Activated CD8-positive, alpha-beta T cell treated with anti-CD3 and anti-CD28 coated beads for 36 hours (primary cell): Measurements from ENCODE around the gene VPS13C. TPM values are rescaled to one million over a fixed set of nuclear protein-coding genes. Genes with fewer than 3 reads are reported as not detected.

Experiments
- ATAC-seq: fragments of 200-7000 bp; cut with Tn5 transposase; one replicate; pipeline ENCODE4 v1.10.0; 2021; ENCODE audit warnings: mild to moderate bottlenecking, moderate library complexity
- CTCF ChIA-PET: fragments of 350-600 bp; sonication (Branson Sonifier 250); formaldehyde crosslinking; loops from one replicate; lab custom pipeline; 2021; ENCODE audit warnings: antibody characterized with exemption; lab: Charles Lee
- POLR2A ChIA-PET: fragments of 350-600 bp; sonication (Branson Sonifier 250); formaldehyde crosslinking; loops from one replicate; lab custom pipeline; 2021; ENCODE audit warnings: antibody characterized with exemption; lab: Charles Lee
- DNase-seq: peaks from one replicate; pipeline ENCODE4 v3.0.0-alpha.2; 2020
- H3K27ac Mint-ChIP-seq: one replicate; pipeline ENCODE4 v1.8.0; 2021; ENCODE audit warnings: mild to moderate bottlenecking, mixed read lengths
- H3K27me3 Mint-ChIP-seq: one replicate; pipeline ENCODE4 v1.8.0; 2021; ENCODE audit warnings: mixed read lengths
- H3K36me3 Mint-ChIP-seq: one replicate; pipeline ENCODE4 v1.8.0; 2021; ENCODE audit warnings: low read depth, mixed read lengths
- H3K4me1 Mint-ChIP-seq: one replicate; pipeline ENCODE4 v1.8.0; 2021; ENCODE audit warnings: low read depth, mixed read lengths
- H3K4me3 Mint-ChIP-seq: one replicate; pipeline ENCODE4 v1.8.0; 2021; ENCODE audit warnings: mild to moderate bottlenecking, moderate library complexity, mixed read lengths
- H3K9me3 Mint-ChIP-seq: one replicate; pipeline ENCODE4 v1.8.0; 2021; ENCODE audit warnings: mixed read lengths
- intact Hi-C: fragments of 100-400 bp; cut with micrococcal nuclease; formaldehyde crosslinking; loops from one replicate; pipeline ENCODE4 v1.10.0; 2022
- total RNA-seq, 2 experiments: library from RNA; stranded (reverse); gene quantifications; one replicate each; pipeline ENCODE4 v1.2.3, GENCODE V29; 2021
- TF ChIP-seq, protein P1 (sequence below): fragments of 200-600 bp; IDR thresholded peaks from one replicate; pipeline ENCODE4 v1.8.0; 2022; ENCODE audit warnings: antibody characterized with exemption, mild to moderate bottlenecking

The VPS13C gene
- total RNA-seq, 2 experiments from 2014 or later: 41.4 to 45.9 TPM

DNA sequence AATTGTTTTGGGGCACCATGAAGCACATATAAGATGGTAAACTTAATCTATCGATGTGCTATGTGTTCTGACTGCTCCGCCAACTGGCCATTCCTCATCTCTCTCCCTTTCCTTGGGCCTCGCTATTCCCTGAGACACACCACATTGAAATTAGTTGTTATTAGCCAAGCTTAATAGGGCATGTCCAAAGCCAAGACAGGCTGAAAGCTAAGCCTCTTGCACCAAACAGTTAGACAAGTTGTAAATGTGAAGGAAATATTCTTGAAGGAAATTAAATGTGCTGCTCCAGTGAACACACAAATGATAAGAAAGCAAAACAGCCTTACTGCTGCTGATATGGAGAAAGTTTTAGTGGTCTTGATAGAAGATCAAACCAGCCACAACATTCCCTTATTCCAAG, 45.8 kb upstream of the VPS13C start:
- Mint-ChIP-seq H3K27ac (no peak overlapping the region), H3K4me3 (no peak overlapping the region), H3K4me1 (peaks cover 14% of the 10 kb centered on the region), H3K27me3 (peaks cover 8% of the 10 kb centered on the region), H3K36me3 (no peaks in the 10 kb centered on the region), H3K9me3 (no peaks in the 10 kb centered on the region)
- ChIA-PET POLR2A (interaction anchor here (0.6 kb wide), 1 partner anchor 12 kb away, joined by 3 read pairs; no protein-coding TSS in a partner anchor), CTCF (no interaction called here)
- DNase-seq (no peak), ATAC-seq (no peak)
- TF ChIP-seq, protein P1, sequence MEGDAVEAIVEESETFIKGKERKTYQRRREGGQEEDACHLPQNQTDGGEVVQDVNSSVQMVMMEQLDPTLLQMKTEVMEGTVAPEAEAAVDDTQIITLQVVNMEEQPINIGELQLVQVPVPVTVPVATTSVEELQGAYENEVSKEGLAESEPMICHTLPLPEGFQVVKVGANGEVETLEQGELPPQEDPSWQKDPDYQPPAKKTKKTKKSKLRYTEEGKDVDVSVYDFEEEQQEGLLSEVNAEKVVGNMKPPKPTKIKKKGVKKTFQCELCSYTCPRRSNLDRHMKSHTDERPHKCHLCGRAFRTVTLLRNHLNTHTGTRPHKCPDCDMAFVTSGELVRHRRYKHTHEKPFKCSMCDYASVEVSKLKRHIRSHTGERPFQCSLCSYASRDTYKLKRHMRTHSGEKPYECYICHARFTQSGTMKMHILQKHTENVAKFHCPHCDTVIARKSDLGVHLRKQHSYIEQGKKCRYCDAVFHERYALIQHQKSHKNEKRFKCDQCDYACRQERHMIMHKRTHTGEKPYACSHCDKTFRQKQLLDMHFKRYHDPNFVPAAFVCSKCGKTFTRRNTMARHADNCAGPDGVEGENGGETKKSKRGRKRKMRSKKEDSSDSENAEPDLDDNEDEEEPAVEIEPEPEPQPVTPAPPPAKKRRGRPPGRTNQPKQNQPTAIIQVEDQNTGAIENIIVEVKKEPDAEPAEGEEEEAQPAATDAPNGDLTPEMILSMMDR: no peak
- intact Hi-C loops: no loop called here

DNA sequence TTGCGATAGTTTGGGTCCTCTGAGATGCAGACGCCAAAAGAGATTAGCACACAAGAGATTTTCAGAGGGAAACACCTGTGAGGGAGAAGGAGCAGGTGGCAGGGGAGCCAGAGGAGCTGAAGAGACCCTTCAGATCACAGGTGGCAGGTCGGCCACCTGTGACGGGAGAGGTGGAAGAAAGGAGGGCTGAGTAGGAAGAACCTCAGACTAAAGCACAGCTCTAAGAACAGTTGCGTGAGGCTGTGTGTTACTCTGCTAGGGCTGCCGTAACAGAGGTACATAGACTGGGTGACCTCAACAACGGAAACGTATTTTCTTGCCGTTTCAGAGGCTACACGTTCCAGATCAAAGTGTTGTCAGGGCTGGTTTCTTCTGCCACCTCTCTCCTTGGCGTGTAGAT, 45.0 kb upstream of the VPS13C start:
- H3K9me3 Mint-ChIP-seq: no peaks in the 10 kb centered on the region
- H3K27ac Mint-ChIP-seq: no peak overlapping the region
- intact Hi-C loops: no loop called here
- no peak overlapping the region for H3K4me3 Mint-ChIP-seq
- TF ChIP-seq, protein P1: no peak
- H3K36me3 Mint-ChIP-seq: no peaks in the 10 kb centered on the region
- peaks cover 8% of the 10 kb centered on the region for H3K27me3 Mint-ChIP-seq
- POLR2A ChIA-PET: no interaction called here
- CTCF ChIA-PET: no interaction called here
- DNase-seq (no peak), ATAC-seq (no peak)
- peaks cover 5% of the 10 kb centered on the region for H3K4me1 Mint-ChIP-seq

DNA sequence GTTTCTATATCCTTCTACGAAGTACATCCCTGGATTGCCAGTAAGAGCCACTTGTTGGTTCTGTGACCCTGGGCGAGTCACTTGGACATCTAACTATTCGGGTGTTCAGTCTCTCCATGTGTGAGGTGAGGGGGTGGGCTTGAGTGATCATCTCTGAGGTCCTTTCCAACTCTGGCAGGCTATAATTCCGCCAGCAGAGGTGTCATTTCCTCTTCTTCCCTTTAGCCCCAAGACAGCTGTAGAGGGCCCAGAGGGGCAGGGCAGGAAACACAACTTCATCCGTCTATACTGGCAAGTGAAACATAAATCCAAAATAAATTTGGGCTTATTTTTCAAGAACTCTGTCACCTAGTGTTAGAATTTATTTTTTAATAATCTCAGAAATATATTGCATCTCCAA, 44.6 kb upstream of the VPS13C start:
- peaks cover 1% of the 10 kb centered on the region for H3K4me1 Mint-ChIP-seq
- DNase-seq (no peak), ATAC-seq (no peak)
- H3K27ac Mint-ChIP-seq: no peak overlapping the region
- ChIA-PET POLR2A (no interaction called here), CTCF (no interaction called here)
- TF ChIP-seq, protein P1: no peak
- H3K36me3 Mint-ChIP-seq: no peaks in the 10 kb centered on the region
- H3K4me3 Mint-ChIP-seq: no peak overlapping the region
- H3K27me3 Mint-ChIP-seq: peaks cover 8% of the 10 kb centered on the region
- no peaks in the 10 kb centered on the region for H3K9me3 Mint-ChIP-seq
- intact Hi-C loops: no loop called here

DNA sequence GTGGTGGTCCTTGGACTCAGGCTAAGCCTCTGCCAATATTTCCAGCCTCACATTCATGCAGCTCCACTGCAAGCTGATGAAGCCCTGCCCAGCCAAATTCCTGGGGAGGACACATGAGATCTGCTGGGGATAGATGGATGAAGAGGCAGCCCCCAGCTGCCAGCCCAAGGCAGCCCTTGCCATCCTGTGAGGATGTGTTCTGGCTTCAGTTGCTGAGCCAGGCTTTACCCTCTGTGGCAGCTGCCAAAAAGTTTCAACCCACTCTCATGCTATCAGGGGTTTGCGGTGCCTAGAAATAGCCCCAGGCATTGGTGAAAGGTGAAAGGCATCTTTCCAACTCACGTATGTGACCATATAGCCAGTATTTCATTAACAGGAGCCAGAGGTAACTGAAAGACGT, 44.2 kb upstream of the VPS13C start:
- intact Hi-C loops: no loop called here
- Mint-ChIP-seq H3K36me3 (no peaks in the 10 kb centered on the region), H3K27ac (no peak overlapping the region), H3K27me3 (peaks cover 11% of the 10 kb centered on the region), H3K9me3 (no peaks in the 10 kb centered on the region), H3K4me1 (no peaks in the 10 kb centered on the region), H3K4me3 (no peak overlapping the region)
- TF ChIP-seq, protein P1: no peak
- CTCF ChIA-PET: no interaction called here
- POLR2A ChIA-PET: no interaction called here
- no peak for ATAC-seq
- DNase-seq: no peak

DNA sequence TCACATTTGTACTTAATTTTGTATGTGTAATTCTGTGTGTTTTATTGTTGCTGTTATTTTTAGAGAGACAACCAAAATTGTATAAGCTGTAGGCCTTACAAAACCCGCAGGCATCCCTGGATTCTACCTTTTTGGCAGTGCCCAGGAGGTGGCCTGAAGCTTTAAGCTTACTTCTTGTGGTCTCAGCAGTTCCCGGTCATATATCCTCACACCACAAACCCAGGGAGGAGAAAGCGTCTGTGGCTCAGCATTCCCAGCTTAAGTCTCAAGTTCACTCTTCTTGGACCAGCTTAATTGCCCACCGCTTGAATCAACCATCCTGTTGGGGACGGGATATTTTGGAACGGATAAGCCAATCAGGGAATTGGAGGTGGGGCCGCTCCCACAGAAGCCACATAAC, 43.2 kb upstream of the VPS13C start:
- Mint-ChIP-seq H3K4me3 (no peak overlapping the region), H3K27me3 (peaks cover 15% of the 10 kb centered on the region), H3K27ac (no peak overlapping the region), H3K4me1 (no peaks in the 10 kb centered on the region), H3K9me3 (no peaks in the 10 kb centered on the region), H3K36me3 (no peaks in the 10 kb centered on the region)
- TF ChIP-seq, protein P1: no peak
- DNase-seq (no peak), ATAC-seq (no peak)
- POLR2A ChIA-PET: no interaction called here
- intact Hi-C loops: no loop called here
- CTCF ChIA-PET: no interaction called here
